Measurements from ENCODE around the gene GRIA4.
A peak's percentile ranks its signal among the peaks of the same experiment; 100 is the strongest.

Gene GRIA4

DNA sequence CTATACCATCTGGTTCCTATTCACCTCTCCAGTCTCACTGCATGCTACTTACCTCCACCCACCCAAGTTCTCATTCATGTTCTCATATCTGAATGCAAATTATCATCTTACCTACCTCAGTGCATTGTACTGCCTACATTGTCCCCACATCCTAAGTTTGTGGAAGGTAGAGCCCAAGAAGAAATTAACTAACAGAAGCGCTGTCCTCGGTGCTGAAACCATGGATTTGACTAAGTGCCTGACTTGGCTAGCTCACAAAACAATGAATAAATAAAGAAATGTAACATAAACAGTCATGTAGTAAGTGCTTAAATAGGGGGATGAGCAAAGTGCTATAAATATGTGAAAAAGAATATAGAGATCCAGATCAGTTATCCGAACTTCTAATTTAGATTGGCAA is 63.2 kb downstream of the GRIA4 start:
- ATAC-seq: no peak
- Mint-ChIP-seq H3K4me3 (no peak overlapping the region), H3K27me3 (no peaks in the 10 kb centered on the region), H3K27ac (no peak overlapping the region), H3K9me3 (no peaks in the 10 kb centered on the region), H3K36me3 (no peaks in the 10 kb centered on the region), H3K4me1 (no peaks in the 10 kb centered on the region)

DNA sequence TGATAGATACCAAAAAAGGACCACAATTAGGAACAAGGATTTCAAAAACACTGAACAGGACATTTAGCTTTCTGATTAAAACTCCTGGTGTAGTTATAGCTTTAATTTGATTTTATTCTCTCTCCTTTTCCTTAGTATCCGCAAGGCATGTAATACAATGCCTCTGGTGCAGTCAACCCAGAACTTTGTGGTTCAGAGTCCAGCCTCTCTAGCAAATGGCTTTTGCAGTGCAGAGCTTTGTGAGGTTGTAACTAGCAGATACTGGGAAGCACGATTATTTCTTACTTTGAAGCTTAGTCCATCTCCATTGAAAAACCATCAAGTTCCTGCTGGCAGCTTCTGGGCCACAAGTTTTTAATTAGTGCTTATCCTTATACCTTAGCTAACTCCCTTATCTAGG is 79.8 kb downstream of the GRIA4 start:
- ATAC-seq: no peak
- H3K27me3 Mint-ChIP-seq: no peaks in the 10 kb centered on the region
- H3K4me3 Mint-ChIP-seq: no peak overlapping the region
- H3K27ac Mint-ChIP-seq: no peak overlapping the region
- H3K36me3 Mint-ChIP-seq: no peaks in the 10 kb centered on the region
- H3K9me3 Mint-ChIP-seq: no peaks in the 10 kb centered on the region
- H3K4me1 Mint-ChIP-seq: no peaks in the 10 kb centered on the region

DNA sequence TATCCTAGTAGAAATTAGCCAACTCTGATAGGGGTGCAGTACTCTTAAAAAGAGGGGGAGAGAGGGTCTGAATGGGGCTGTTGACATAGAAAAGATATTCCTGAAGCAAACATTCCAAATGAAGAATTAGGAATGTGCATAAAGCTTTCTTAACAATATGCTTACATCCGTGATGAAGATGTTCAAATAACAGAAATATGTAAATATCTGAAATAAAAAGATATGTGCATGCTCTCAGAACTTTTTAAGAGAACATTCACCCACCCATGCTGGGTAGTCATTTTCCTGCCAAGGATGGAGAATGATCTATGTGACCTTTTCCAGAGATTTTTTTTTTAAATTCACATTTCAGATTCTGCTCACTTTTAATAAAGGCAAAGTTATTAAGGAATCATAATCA is 80.6 kb downstream of the GRIA4 start:
- no peak overlapping the region for H3K4me3 Mint-ChIP-seq
- H3K27ac Mint-ChIP-seq: no peak overlapping the region
- no peak for ATAC-seq
- H3K9me3 Mint-ChIP-seq: no peaks in the 10 kb centered on the region
- no peaks in the 10 kb centered on the region for H3K36me3 Mint-ChIP-seq
- H3K27me3 Mint-ChIP-seq: no peaks in the 10 kb centered on the region
- no peaks in the 10 kb centered on the region for H3K4me1 Mint-ChIP-seq

DNA sequence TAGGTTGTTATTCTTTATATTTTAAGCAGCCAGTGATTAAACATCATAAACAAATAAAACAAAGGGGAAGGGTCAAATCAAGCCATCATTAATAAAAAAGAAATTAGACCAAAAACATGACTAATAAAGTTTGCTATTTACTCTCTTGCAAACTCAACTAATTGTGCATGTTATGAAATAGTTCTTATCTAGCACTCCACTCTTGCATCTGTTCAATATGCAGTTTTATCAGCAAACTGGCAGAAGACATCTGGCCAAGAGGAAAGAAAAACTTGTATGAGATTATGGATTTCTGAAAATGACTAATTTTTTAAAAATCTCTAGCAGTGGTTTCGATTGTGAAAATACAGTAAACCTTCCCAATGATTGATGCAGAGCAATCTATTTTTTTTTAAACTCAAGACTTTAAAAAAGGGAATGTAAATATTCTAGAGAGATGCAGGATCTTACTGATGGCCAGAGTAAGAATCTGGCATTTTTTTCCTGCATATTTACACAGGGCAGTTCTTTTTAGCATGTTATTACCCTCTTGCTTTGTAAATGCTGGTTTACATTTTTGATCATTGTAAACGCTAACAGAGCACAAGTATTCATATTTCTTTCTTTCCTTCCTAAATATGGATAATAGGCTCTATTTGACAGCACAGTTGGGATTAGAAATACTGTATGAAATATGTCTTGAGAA is 83.3 kb downstream of the GRIA4 start:
- H3K9me3 Mint-ChIP-seq: no peaks in the 10 kb centered on the region
- no peak overlapping the region for H3K4me3 Mint-ChIP-seq
- no peaks in the 10 kb centered on the region for H3K4me1 Mint-ChIP-seq
- H3K27ac Mint-ChIP-seq: no peak overlapping the region
- no peak for ATAC-seq
- no peaks in the 10 kb centered on the region for H3K36me3 Mint-ChIP-seq
- H3K27me3 Mint-ChIP-seq: no peaks in the 10 kb centered on the region

DNA sequence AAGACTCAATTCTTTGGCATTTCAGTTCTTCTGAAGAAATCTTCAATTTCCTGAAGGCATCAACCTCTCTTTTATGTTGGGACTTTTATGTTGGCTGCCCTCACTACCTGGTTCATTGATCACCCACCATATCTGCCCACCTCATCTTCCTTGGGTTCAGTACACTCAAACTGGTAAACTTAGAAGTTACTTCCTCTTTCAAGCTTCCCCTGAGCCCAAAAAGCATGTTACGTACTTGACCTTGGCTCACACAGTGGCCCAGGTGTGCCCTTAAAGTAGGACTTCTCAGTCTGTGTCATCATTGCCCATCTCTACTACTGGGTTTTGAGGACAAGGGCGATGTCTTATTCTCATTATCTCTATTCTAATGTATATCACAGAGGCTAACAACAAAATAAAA is 86.1 kb downstream of the GRIA4 start:
- Mint-ChIP-seq H3K9me3 (no peaks in the 10 kb centered on the region), H3K27me3 (peaks cover 6% of the 10 kb centered on the region), H3K36me3 (no peaks in the 10 kb centered on the region), H3K4me3 (no peak overlapping the region), H3K4me1 (no peaks in the 10 kb centered on the region), H3K27ac (no peak overlapping the region)
- ATAC-seq: peak; percentile 80

DNA sequence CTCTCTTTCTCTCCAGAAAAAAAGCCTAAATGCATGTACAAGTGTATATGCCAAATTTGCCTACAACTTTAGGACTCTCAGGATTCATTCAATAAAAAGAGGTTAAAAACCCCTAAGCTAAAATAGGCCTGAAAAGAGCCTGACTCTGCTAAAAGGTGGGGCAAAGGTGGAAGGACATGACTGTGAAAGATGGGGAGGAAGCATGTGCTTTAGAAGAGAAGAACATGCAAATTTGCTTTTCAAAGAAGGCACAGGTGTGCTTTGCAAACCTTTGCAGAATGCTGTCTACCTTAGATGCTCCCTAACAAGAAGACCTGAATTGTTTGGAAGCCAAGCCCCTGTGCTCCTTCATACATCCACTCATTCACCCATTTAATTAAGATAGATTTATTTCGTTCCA is 87.4 kb downstream of the GRIA4 start:
- Mint-ChIP-seq H3K4me1 (no peaks in the 10 kb centered on the region), H3K27me3 (peaks cover 10% of the 10 kb centered on the region), H3K4me3 (no peak overlapping the region), H3K36me3 (no peaks in the 10 kb centered on the region), H3K27ac (no peak overlapping the region), H3K9me3 (no peaks in the 10 kb centered on the region)
- ATAC-seq: no peak

DNA sequence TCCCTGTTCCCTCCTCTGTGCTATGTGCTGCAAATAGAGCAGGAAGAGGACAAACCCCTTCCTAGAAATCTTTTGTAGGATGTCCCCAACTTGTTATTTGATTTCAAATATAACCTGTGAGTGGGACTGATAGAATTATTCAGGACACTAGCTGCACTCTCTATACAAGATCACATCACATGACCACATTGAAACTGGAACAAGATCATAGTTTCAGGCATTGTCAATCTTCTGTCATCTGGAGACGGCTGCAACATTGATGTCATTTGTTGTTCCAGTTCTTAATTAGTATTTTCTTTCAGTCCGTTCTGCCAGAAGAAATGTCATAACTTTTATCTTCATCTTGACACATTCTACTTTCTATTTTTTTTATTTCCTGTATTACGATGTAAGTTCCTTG is 89.3 kb downstream of the GRIA4 start:
- H3K4me3 Mint-ChIP-seq: no peak overlapping the region
- no peak for ATAC-seq
- peaks cover 10% of the 10 kb centered on the region for H3K27me3 Mint-ChIP-seq
- no peaks in the 10 kb centered on the region for H3K4me1 Mint-ChIP-seq
- H3K27ac Mint-ChIP-seq: no peak overlapping the region
- no peaks in the 10 kb centered on the region for H3K36me3 Mint-ChIP-seq
- no peaks in the 10 kb centered on the region for H3K9me3 Mint-ChIP-seq

DNA sequence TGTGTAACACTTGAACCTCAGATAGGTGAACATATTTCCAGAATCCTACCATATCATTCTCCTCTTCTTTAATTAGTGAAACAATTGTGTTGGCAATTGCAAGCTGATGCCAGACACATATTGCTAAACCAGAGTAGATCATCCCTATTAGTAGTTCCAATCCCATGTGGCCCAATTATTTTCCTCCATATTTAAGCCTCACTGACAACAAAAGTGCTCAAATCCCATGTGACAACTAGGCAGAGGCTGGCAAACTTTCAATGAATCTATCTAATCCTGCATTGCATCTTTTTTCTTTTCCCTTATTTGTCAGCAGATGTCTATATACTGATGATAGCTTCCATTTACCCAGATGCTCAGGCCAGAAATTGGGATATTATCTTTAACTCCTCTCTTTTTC is 90.4 kb downstream of the GRIA4 start:
- Mint-ChIP-seq H3K4me3 (no peak overlapping the region), H3K36me3 (no peaks in the 10 kb centered on the region), H3K27ac (no peak overlapping the region), H3K27me3 (peaks cover 10% of the 10 kb centered on the region), H3K4me1 (no peaks in the 10 kb centered on the region), H3K9me3 (no peaks in the 10 kb centered on the region)
- no peak for ATAC-seq

DNA sequence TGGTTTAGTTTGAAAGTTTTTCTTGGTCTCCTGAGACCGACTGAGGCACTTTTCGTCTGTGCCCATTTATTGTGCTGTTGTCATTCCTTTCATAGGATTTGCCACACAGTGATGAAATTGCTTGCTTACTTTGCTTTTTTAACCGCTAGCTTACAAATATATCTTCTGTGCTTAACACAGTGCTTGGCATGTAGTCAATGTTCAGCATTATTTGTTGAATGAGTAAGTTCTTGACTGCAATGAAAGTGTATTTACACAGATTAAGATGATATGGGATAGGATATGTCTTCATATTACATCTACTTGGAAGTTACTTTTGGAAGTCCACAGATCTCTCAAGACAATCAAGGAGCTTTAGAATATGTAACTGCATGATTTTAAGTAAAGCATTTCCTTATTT is 91.2 kb downstream of the GRIA4 start:
- ATAC-seq: no peak
- Mint-ChIP-seq H3K9me3 (no peaks in the 10 kb centered on the region), H3K27me3 (peaks cover 10% of the 10 kb centered on the region), H3K4me1 (no peaks in the 10 kb centered on the region), H3K27ac (no peak overlapping the region), H3K36me3 (no peaks in the 10 kb centered on the region), H3K4me3 (no peak overlapping the region)

DNA sequence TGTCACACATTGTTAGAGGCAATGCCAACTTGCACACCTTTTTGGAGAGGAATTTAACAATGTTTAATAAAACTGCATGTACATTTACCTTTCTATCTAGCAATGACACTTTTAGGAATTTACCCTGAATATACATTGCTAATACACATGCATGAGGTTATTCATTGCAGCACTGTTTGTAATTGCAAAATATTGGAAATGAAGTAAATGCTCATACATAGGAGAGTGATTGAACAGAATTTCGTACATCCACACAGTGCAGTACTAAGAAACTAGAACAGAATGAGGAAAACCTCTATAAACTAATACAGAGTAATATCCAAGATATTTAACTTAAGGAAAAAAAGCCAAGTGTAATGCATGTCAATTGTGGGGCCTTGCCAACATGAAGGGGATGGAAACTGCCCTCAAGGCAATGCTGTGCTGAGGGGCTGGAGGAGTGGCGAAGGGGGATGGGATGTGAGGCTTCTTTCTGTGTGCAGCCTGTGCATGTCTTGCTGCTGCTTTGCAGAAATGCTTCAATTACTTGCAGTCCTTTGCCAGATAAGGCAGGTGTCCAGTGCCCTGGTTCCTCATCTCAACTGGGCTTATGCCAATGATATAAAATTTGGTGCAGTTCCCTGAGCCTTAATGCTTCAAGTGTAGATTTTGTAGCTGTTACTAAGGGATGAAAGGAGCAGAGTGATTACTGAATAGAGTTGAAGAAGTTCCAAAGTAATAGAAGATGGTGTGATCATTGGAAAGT is 96.1 kb downstream of the GRIA4 start:
- Mint-ChIP-seq H3K36me3 (no peaks in the 10 kb centered on the region), H3K9me3 (no peaks in the 10 kb centered on the region), H3K4me3 (no peak overlapping the region), H3K27me3 (peaks cover 4% of the 10 kb centered on the region), H3K27ac (no peak overlapping the region), H3K4me1 (no peaks in the 10 kb centered on the region)
- peak; percentile 45 for ATAC-seq

DNA sequence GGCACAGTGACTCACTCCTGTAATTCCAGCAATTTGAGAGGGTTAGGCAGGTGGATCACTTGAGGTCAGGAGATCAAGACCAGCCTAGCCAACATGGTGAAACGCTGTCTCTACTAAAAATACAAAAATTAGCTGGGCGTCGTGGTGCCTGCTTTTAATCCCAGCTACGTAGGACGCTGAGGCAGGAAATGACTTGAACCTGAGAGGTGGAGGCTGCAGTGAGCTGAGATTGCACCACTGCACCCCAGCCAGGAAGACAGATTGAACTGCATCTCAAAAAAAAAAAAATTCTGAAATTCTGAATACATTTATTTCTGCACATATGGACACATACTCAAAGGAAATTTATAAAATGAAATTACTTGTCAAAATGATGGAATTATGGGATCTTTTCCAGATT is 103.2 kb downstream of the GRIA4 start:
- H3K4me1 Mint-ChIP-seq: no peaks in the 10 kb centered on the region
- H3K36me3 Mint-ChIP-seq: no peaks in the 10 kb centered on the region
- H3K9me3 Mint-ChIP-seq: no peaks in the 10 kb centered on the region
- ATAC-seq: no peak
- H3K27ac Mint-ChIP-seq: no peak overlapping the region
- no peak overlapping the region for H3K4me3 Mint-ChIP-seq
- no peaks in the 10 kb centered on the region for H3K27me3 Mint-ChIP-seq

DNA sequence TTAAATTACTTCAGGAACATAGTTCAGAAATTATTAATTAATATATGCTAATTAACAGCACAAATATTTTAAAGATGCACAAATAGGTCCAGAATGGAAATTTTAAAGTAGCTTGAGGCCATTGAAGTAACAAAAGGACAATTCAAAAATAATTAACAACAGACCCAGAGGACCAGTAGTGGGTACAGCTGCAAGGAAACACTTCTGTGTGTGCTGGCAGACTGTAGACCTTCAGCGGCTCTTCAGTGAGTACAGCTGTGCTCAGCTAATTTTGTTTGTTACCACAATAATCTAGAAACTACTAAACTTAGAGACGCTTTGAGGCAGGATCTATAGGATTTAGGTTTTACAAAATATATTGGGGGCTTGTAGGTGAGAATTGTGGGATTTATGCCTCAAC is 103.8 kb downstream of the GRIA4 start:
- H3K36me3 Mint-ChIP-seq: no peaks in the 10 kb centered on the region
- no peaks in the 10 kb centered on the region for H3K4me1 Mint-ChIP-seq
- H3K27ac Mint-ChIP-seq: no peak overlapping the region
- ATAC-seq: no peak
- no peaks in the 10 kb centered on the region for H3K9me3 Mint-ChIP-seq
- no peak overlapping the region for H3K4me3 Mint-ChIP-seq
- no peaks in the 10 kb centered on the region for H3K27me3 Mint-ChIP-seq

DNA sequence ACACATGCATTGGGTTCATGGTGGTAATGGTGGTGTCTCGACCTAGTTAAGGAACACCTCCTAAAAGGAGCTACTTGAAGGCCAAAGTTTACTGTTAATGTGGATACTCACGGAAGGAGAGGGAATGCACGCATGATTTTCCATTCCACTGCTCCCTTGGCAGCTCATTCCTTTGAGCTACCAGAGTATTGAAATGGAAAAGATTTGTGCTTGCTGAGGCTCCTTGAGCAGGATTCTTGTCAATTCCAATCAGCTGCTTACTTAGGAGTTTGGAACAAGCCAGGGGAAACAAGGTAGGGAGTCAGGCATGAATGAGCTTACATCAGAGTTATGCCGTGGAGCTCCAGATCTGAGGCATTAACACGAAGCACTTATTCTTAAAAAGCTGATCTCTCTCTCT is 108.8 kb downstream of the GRIA4 start:
- Mint-ChIP-seq H3K4me3 (no peak overlapping the region), H3K9me3 (no peaks in the 10 kb centered on the region), H3K27ac (no peak overlapping the region), H3K36me3 (no peaks in the 10 kb centered on the region), H3K27me3 (no peaks in the 10 kb centered on the region), H3K4me1 (no peaks in the 10 kb centered on the region)
- ATAC-seq: no peak

DNA sequence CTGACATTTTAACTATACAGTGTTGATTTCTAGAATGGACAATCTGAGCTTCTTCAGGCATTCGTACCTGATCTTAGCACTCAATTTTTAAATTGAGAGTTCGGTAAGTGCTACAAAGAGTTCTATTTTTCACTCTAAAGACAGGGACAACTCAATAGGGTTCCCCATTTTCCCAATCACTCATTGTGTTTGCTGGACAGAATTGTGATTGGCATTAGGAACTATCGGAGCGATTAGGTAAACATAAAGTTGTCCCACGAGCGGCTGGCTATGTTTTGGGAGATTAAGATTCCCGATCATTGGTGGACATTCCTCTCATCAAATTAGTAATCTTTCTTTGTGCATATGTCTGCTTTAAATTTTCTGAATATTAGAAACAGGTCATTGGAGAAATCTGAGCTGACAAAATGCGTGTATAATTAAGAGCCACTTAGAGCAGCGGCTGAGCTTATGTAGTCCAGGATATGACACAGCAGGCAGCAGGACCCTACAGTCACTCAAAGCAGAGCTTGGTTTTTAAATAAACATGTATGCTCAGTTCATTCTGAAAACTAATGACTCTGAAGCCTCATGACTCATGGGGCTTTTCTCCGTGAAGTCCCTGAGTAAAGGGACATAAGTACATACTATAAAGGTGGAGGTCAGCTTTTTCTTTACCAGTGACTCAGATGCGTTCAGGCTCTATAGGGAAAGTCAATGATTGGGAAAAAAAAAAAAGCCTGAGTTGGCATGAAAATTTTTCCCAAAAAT is 109.4 kb downstream of the GRIA4 start:
- Mint-ChIP-seq H3K27ac (no peak overlapping the region), H3K27me3 (no peaks in the 10 kb centered on the region), H3K36me3 (no peaks in the 10 kb centered on the region), H3K4me1 (no peaks in the 10 kb centered on the region), H3K9me3 (peaks cover under 1% of the 10 kb centered on the region), H3K4me3 (no peak overlapping the region)
- peak; percentile 65 for ATAC-seq

DNA sequence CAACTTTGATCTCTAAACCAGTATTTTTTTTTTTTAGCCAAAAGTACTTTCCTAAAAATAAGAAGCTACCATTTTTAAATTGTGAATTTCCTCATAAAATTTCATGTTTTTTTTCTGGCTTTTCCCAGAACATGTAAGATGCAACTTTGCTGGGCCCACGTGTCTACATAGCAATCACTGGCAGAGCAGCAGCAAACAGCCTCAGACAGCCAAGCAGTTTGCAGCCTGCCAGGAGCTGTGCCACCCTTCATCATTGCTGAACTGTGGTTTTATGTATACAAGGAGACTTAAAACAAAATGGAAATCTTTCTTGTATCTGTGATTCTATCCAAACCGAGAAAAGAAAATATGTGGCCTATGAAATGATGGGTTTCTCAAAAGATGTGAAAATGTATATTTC is 110.2 kb downstream of the GRIA4 start:
- Mint-ChIP-seq H3K9me3 (peaks cover 2% of the 10 kb centered on the region), H3K4me3 (no peak overlapping the region), H3K27ac (no peak overlapping the region), H3K36me3 (no peaks in the 10 kb centered on the region), H3K4me1 (no peaks in the 10 kb centered on the region), H3K27me3 (no peaks in the 10 kb centered on the region)
- no peak for ATAC-seq

DNA sequence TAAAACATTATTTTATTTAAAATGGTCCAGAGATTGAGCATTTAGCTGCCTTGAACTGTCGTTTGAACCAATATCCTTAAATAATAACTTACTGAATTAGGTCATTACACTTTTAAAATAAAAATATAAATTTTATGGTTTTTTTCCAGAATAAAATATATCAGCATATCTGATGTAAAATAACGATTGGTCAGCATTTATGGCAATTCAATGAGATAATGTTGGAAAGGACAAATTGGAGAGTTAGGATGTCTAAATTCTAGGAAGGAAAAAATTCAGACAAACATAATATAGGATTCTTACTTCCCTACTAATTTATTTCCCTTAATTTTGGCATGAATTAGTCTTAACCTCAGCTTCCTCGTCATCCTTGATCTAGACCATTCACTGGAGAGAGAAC is 113.4 kb downstream of the GRIA4 start:
- no peaks in the 10 kb centered on the region for H3K36me3 Mint-ChIP-seq
- no peak overlapping the region for H3K4me3 Mint-ChIP-seq
- H3K27me3 Mint-ChIP-seq: no peaks in the 10 kb centered on the region
- no peaks in the 10 kb centered on the region for H3K4me1 Mint-ChIP-seq
- H3K9me3 Mint-ChIP-seq: peaks cover 6% of the 10 kb centered on the region
- ATAC-seq: no peak
- H3K27ac Mint-ChIP-seq: no peak overlapping the region

All from stimulated activated memory B cell treated with anti-CD40 and anti-IgM and Interleukin-4, amounts not matched to agents 10 μg/mL and 1 μg/mL and 100 μg/mL, for 72 hours (primary cell).